Stromal cell of bone marrow (primary cell): ENCODE measurements around the gene RPP25.
"Not testable (repeated sequence)": the region's sequence is repeated elsewhere in the genome, so short reads cannot be mapped to it uniquely, and the experiment has no call there.

Experiments
- DNase-seq: peaks from one replicate; pipeline ENCODE4 v3.0.0-alpha.2; 2012; ENCODE audit warnings: low read depth

The RPP25 gene

DNA sequence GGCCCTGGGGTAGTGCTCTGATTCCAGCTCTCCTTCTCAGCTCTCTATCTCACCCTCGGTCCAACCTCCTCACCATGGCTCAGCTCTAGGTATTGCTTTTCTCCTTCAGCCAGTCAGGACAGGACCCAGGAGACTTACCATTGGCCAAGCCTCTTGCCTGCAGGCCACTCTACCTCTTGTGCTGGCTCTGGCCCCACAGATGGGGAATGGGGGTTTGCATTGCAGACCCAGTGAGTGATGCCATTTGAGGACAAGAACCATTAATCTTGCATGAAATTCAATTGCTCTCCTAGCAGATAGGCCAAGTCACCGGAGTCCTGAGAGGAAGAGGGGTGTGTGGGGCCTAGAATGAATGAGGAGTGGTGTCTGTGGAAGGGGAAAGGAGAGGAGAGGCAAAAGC lies 6.1 kb upstream of the RPP25 start:
- no peak for DNase-seq

DNA sequence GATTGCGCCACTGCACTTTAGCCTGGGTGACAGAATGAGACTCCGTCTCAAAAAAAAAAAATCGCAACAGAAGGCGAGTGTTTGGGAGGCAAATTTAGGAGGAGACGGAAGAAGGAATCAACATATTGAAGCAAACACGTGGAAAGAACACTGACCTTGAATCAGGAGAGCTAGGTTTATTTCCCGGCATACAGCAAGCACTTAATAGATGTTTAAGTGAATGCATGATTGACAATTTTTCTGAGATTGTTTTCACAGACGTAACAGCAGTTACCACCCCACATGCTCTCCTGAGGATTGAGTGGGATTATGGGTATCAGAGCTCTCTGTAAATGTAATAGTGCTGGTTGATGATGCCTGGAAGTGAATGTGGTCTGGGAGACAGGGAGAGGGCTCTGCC lies 5.6 kb upstream of the RPP25 start:
- no peak for DNase-seq

DNA sequence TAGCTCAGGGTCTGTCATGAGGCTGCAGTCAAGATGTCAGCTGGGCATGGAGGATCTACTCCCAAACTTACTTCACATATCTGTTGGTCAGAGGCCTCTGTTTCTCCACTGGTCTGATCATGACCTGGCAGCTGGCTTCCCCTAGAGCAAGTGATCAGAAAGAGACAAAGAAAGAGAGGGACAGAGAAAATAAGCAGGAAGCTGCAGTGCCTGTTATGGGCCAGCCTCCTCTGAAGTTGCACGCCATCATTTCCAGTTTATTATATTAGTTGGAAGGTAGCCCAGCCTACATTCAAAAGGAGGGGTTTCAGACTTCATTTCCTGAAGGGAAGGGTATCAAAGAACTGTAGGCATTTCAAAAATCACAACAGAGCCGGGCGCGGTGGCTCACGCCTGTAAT lies 5.0 kb upstream of the RPP25 start:
- DNase-seq, result no peak

DNA sequence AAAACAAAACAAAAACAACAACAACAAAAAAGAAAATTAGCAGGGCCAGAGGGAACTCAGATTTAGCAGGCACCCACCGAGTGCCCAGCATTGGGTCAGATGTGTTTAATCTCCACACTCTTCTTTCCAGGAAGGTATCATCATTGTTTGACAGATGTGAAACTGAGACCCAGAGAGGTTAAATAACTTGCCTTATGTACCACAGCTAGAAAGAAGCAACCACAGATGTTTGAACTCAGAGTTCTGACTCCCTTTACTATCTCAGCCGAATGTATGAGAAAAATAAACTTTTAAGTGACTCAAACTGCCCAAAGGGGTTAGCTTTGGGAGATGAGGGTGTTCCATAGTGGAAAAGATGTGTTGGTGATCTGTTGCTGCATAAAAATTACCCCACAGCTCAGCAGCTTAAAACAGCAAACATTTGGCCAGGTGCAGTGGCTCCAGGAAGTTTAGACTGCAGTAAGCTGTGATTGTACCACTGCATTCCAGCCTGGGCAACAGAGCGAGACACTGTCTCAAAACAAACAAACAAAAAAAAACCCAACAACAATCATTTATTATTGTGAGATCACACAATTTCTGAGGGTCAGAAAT lies 4.5 kb upstream of the RPP25 start:
- no peak for DNase-seq

DNA sequence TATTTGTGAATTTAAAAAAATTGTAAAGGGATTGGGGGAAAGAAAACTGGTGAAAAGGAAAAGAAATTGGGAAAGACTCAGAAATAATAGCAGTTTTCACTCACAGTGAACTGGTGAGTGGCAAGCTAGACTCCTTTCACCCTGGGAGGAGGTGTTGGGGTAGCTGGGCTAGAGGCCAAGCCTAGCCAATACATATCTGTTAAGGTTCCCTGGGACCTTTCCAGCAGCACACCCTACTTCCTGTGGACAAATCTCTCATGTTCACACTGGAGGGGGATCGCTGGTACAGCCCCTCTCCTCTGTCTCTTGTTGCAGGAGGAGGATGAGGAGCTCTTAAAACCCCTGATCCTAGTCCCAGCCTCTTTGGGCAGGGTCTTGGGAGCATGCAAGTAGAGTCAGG lies 3.7 kb upstream of the RPP25 start:
- DNase-seq, result no peak

DNA sequence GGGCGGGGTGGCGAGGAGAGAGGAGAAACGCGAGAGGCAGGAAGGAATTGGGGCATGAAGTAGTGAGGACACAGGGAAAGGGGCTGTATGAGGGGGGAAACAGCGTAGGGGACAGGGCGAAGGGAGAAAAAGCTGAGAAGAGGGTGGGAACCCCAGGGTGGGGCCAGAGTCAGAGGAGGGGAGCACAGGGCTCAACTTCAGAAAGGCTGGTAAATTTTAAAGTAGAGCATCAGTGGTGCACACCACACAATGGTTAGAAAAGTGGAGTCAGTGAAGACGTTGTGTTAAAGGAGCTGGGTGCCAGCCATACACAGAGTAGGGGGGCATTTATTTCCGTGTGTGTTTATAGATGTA lies 3.0 kb upstream of the RPP25 start:
- no peak for DNase-seq

DNA sequence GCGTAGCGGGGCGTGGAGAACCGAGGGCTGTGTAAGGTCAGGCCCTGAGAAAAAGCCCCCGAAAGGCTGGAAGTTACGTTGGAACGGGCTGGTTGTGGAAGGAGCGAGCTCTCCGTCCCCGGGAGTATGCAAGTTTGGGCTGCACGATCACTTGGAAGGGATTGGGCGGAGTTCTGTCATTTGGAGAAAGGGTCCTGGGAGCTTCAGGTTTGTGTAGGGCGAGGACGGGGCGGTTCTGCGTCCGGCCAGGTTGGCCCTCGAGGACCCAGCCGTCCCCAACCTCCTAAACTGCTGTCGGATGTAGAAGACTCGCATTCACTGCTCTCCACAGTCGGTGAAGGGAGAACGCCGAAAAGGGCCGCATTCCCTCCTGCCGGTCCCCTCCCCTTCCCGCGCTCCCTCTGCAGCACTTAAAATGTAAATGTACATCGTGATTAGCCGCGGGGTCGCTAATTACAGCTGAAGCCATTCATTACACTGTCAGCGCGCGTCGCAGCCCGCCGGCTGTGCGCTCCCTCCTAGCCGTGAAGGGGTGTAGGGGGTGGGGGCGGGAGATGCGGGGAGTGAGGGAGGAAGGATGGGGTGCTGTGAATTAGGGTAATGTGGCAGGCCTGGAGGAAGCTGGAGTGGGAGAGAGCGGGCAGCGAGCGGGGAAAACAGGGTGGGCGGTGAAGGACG lies 2.5 kb upstream of the RPP25 start:
- DNase-seq, result no peak

DNA sequence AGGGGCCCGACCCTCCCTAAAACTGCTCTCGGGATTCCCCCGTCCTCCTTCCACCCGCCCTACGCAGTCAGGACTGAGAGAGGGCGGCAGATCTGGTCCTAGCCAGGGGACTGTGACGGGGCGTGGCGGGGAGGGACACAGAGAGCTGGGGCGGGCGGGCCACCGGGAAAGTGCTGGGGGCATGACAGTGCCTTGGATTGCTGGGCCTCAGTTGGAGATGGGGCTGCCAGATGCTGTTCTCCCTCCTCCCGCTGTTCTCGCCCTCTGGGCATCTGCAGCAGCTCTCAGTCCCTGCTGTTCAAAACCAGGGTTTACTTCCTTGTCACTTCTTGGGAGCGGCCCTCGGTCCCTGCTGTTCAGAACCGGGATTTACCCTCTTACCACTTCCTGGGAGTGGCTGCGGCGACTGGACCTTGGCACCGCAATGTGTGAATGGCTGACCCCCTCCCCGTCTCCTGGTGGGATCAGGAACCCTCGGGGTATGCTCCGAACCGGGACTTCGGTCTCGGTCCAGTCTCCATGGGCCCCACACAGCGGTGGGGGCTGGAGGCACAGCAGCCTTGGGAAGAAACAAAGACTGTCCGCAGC lies 1.8 kb upstream of the RPP25 start:
- no peak for DNase-seq

DNA sequence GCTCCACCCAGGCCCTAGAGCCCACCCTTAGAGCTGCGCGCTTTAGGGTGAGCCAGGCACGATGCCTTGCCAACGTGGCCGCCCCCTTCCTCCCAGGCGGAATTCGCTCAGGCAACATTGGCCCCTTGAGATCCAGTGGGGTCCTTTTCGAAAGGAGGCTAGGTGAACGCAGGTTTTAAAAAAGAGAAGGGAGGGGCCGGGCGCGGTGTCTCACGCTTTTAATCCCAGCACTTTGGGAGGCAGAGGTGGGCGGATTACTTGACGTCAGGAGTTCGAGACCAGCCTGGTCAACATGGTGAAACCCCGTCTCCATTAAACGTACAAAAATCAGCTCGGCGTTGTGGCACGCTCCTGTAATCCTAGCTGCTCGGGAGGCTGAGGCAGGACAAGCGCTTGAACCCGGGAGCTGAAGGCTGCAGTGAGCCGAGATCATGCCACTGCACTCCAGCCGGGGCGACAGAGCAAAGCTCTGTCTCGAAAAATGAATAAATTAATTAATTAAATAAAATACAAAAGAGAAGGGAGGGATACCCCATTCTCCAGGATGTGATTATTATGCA lies 984 bp upstream of the RPP25 start:
- DNase-seq, result no peak

DNA sequence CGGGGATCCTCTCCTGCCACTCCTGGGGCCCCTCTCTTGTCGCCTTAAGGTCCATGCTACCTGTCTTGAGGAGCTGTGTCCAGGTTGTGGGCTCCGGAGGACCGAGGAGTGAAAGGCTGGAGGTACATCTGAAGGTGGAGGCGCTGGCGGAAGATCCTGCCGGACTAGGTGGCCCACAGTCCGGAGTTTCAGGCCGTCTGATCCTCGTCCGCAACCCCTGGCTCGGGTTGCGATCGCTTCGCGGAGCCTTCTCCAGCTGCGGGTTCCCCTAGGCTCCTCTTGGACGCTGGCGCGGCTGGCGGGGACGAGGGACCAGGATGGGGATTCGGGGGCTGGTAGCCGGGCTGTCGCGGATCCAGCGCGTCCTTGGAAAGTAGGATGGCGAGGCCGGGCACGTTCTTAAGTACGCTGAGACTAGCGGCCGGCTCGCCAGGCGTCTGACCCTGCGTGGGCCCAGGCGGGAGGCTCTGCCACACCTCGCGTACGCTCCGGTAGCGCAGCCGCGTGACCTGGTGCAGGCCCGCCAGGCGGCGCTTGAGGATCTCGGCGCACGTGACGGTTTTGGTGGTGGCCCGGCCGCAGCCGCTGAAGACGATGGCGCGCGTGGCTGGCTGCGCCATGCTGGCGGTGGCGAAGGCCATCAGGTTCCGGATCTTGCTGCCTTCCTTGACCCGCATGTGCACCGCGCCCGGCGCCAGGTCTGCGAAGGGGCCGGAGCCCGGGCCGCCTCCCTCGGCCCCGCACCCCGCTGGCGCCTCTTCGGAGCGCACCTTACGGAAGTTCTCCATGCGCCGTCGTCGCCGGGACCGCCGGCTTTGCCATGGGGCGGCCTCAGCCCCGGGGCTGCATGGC lies 550 bp downstream of the RPP25 start:
- peak; percentile 42 for DNase-seq

DNA sequence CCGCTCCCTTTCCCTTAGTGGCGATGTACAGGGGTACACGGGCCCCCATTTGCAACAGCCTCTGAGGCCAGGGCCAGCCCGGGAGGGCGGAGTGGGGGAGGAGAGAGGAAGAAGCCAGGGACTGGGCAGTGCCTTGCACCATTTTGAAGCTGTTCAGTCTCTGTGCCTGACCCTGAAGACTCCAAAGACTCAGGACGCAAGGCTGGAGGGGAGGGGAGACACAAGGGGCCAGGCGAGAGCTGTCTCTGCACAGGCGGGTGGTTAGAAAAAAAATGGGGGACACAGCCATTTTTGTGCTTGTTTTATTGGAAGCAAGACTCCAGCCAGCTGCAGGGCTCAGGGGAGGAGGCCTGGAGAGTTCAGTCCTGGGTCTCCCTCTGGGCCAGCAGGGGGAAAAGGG lies 1.6 kb downstream of the RPP25 start:
- DNase-seq, result no peak

DNA sequence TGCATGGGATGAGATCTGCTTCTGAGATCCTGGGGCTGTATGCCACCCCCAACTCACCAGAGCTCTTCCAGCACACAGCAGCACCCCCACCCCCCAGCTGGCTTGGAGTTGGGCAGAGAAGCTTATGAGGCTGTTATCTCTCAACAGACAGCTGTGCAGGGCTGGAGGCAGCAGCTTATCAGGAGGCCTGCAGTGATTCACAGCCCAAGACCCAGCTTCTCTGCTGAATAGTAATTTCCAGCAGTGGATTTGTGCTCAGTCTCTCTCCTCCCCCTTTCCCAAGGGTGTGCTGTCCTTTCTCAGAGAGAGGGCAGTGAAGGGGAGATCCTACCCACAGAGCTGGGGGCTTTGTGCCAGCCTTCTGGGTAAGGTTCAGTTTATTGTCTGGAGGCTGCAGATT lies 2.1 kb downstream of the RPP25 start:
- no peak for DNase-seq

DNA sequence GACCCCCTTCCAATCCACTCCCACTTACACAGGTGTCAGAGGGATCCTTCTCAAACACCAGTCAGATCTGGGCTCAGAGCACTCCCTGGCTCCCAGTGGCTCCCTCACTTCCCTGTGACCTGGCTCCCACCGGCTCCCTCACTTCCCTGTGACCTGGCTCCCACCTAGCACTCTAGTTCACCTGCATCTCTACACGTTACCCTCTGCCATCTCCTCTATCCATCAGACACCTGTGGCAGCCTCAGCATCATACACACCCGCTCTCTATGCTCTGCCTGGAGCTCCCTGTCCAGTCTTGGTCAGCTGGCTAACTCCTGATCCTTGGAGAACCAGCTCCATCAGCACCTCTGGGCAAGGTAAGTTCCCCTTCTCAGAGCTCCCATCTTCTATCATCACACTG lies 5.6 kb downstream of the RPP25 start:
- DNase-seq, result no peak

DNA sequence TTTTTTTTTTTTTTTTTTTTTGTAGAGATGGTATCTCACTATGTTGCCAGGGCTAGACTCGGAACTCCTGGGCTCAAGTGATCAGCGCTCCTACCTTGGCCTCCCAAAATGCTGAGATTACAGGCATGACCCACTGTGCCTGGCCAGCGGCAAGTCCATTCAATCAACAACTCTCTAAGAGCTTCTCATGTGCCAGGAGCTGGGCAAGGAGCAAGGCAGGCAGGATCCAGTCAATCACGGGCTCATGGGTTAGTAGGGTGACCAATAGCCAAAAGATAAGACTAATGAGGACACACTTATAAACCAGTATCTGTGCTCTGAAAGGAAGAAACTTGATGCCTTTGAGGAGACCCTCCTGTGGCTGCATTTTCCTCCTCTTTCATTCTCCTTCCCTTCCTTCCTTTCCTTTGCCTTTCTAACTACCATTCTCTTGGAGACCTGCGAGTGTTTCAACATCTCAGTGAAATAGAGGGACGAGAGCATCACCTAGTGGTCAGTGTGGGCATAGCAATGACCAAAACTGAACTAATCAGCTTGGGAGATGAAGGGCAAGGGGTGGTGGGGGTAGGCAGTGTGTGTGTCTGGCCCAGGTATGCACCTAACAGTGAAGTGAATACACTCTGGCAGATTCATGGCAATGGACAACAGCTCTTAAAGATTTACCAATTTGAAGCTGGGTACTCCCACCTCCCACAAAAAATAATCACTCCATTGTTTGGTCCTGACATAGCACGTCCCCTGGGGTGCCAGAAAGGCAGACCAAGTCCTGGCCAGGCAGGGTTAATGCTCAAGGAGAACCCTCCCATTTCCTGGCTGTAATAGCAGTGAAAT lies 6.3 kb downstream of the RPP25 start:
- peak; percentile 46 for DNase-seq

DNA sequence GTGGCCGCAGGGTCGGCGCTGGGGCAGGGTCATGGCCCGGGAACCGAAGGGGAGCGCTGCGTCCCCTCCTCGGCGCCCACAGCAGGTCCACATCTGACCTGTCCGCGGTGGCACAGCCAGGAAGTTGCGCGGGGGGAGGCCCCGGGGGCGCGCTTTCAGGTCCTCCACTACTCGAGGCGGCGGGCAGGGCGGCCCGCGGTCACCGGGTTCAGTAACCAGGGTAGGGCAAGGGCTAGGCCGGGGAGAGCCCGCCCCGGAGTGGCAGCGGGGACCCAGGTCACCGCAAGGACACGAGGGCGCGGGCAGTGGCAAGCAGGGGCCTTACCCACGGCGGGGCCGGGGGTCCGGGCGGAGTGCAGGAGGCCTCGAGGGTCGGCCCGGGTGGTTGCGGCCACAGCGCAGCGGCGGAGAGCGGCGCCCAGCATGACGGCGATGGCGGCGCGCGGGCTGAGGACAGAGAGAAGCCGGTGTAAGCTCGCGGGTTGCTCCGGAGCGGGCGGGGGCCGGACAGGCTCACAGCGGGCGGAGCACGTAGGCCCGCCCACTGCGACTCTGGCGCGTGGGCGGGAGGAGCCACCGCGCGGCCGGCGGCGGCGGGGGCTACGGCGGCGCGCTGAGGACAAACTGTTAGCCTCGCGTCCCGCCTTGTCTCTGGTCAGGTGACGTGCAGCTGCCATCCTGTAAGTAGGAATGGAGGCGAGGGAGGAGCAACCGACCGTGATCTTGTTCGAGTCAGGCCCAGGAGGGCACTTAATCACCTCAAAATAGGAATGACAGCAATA lies 18.8 kb downstream of the RPP25 start, which contains the start of gene COX5A:
TSS of gene COX5A (minus strand) at position 484 of the 782 bp plus-strand sequence. CDS start at position 425, 59 bp downstream.
- peak; percentile 96 for DNase-seq

DNA sequence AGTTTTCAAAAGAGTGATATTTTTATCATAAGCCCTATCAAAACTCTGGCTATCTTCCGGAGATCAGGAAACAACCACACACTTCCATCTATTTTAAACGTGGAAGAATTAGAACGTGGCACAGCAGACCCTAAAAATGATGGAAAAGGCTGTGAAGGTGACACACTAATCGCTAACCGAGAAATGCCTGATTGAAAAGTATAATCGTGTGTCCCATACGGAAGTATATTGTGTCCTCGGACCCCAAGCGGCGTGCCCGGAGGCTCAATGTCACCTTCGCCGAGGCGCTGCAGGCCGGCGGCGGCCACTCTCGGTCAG lies 19.3 kb downstream of the RPP25 start:
- DNase-seq, result no peak

DNA sequence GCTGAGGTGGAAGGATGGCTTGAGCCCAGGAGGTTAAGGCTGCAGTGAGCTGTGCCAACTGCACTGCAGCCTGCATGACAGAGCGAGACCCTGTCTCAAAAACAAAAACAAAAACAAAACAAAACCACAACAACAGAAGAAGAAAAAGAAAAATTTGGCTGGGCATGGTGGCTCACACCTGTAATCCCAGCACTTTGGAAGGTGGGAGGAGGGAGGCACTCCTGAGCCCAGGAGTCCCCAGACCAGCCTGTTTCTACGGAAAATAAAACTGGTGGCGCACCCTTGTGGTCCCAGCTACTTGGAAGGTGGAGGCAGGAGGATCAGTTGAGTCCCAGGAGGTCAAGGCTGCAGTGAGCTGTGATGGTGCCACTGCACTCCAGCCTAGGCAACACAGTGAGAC lies 21.4 kb downstream of the RPP25 start:
- DNase-seq, result not testable (repeated sequence)

DNA sequence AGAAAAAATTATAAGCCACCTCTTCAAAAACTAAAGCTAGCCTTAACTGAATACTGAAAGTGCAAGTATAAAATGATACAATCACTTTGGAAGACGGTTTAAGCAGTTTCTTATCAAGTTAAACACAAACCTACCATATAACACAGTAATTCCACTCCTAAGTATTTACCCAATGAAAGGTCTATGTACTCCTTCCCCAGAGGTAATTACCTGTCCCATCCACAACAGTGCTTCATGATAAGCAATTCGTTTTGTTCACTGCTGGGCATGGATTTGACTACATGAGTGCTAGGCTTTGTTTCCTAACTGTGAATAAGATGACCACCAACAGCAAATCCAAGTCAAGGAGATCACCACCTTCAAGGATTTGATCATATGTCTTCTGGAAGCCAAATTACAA lies 23.0 kb downstream of the RPP25 start:
- no peak for DNase-seq

DNA sequence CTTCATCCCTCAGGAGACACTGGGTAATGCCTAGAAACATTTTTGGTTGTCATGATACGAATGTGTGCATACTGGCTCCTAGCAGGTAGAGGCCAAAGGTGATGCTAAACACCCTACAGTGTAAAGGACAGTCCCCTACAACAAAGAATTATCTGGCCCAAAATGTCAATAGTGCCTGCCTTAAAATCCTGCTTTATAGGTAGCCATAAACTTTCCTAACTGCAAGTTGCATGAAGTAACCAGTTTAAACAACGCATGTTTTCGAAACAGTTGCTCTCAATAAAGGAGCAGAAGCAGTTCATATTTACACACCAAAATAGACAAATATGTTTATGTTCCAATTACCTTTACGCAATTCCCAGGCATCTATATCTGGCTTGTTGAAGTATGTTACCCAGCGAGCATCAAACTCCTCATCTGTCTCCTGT lies 27.8 kb downstream of the RPP25 start:
- DNase-seq, result no peak

DNA sequence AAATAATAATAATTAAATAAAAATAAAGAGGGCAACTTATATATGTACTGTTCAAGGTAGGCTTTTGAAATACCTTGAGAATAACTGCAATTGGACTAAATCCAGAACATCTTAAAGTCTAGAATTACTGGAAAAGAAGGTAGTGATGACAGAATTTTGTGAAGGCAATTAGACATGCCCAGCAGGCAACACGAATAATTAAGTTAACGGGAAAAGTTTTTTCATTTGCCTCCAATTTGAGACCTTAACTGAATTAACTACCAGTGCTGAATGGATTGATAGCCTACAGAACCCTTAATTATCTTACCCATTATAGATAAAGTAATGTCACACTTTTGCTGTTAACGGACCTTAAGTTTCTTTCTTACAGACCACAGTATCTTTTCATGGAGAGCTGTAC lies 32.0 kb downstream of the RPP25 start:
- no peak for DNase-seq

DNA sequence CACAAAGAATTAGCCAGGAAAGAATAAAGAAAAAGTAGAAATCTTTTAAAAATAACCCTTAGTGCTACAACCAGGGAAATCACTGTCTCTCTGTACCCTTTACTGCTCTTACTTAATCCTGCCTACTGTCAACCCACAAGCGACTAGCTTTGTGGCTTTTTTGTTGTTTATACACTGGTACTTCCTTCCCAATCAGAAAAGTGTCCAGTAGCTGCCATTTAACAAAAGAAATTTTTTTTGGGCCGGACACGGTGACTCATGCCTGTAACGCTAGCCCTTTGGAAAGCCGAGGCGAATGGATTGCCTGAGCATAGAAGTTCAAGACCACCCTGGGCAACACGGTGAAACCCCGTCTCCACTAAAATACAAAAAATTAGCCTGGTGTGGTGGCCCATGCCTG lies 36.1 kb downstream of the RPP25 start:
- DNase-seq, result peak; percentile 6
